Liver (tissue), 9 donors: ENCODE results near the gene IMPA2. TPM values are rescaled to one million over a fixed set of nuclear protein-coding genes. Genes with fewer than 3 reads are reported as not detected.
A peak's percentile ranks its signal among the peaks of the same experiment; 100 is the strongest.

Experiments
- DNase-seq: peaks from one replicate; pipeline ENCODE4 v3.0.0-alpha.2; 2017; ENCODE audit warnings: low spot score
- H3K27ac ChIP-seq, 2 donors: one replicate each; pipeline ENCODE4 v1.7.0; 2013; ENCODE audit warnings: inconsistent platforms in 2 of 2, low read length in 2 of 2, control low read depth in 1 of 2, low read depth in 1 of 2, mild to moderate bottlenecking in 1 of 2
- H3K27me3 ChIP-seq, 4 donors: one replicate each; pipeline versions ENCODE4 v1.6.1 to v1.7.0; 2013; ENCODE audit warnings: low read length in 3 of 4, inconsistent platforms in 1 of 4, mild to moderate bottlenecking in 1 of 4, moderate library complexity in 1 of 4; ENCODE audit not compliant: control insufficient read depth in 4 of 4, insufficient read depth in 4 of 4
- H3K36me3 ChIP-seq, 4 donors: one replicate each; pipeline versions ENCODE4 v1.6.1 to v1.7.0; 2013; ENCODE audit warnings: low read length in 3 of 4, mild to moderate bottlenecking in 3 of 4, low read depth in 1 of 4, moderate library complexity in 1 of 4; ENCODE audit not compliant: control insufficient read depth in 4 of 4, insufficient read depth in 3 of 4
- H3K4me1 ChIP-seq, 4 donors: one replicate each; pipeline versions ENCODE4 v1.6.1 to v1.7.0; 2013; ENCODE audit warnings: low read length in 3 of 4, mild to moderate bottlenecking in 3 of 4, moderate library complexity in 1 of 4; ENCODE audit not compliant: control insufficient read depth in 4 of 4, insufficient read depth in 4 of 4
- H3K4me3 ChIP-seq, 3 donors: one replicate each; pipeline versions ENCODE4 v1.6.1 to v1.7.0; 2013; ENCODE audit warnings: low read length in 3 of 3, control low read depth in 1 of 3, low read depth in 1 of 3, mild to moderate bottlenecking in 1 of 3
- H3K9ac ChIP-seq, 2 donors: one replicate each; pipeline ENCODE4 v1.7.0; 2013; ENCODE audit warnings: low read length in 2 of 2, mild to moderate bottlenecking in 2 of 2, moderate library complexity in 2 of 2, control low read depth in 1 of 2, low read depth in 1 of 2
- H3K9me3 ChIP-seq, 4 donors: one replicate each; pipeline versions ENCODE4 v1.6.1 to v1.7.0; 2013; ENCODE audit warnings: low read length in 3 of 4; ENCODE audit not compliant: control insufficient read depth in 4 of 4
- CTCF ChIP-seq: fragments of 150-350 bp; IDR thresholded peaks from 2 replicates; pipeline ENCODE4 v1.5.1; 2017; ENCODE audit warnings: improper control_type of control experiment, low read depth, low read length; ENCODE audit not compliant: missing input control
- EGR1 ChIP-seq, 2 donors: IDR thresholded peaks; 2 replicates each; pipeline ENCODE4 v1.6.1; 2016 to 2018; ENCODE audit warnings: antibody characterized with exemption in 2 of 2, low read depth in 2 of 2
- FOXA1 ChIP-seq: IDR thresholded peaks from 2 replicates; pipeline ENCODE4 v1.6.1; 2016; ENCODE audit warnings: antibody characterized with exemption
- FOXA2 ChIP-seq: IDR thresholded peaks from 2 replicates; pipeline ENCODE4 v1.6.1; 2016; ENCODE audit warnings: antibody characterized with exemption
- GABPA ChIP-seq, 2 donors: IDR thresholded peaks in 1 of 2; conservative IDR thresholded peaks in 1 of 2; 2 replicates each; pipeline ENCODE4 v1.6.1; 2016; ENCODE audit warnings: antibody characterized with exemption in 2 of 2, mild to moderate bottlenecking in 1 of 2, moderate library complexity in 1 of 2
- HNF4A ChIP-seq, 2 donors: conservative IDR thresholded peaks; 2 replicates each; pipeline ENCODE4 v1.6.1; 2016; ENCODE audit warnings: antibody characterized with exemption in 2 of 2, mild to moderate bottlenecking in 2 of 2
- HNF4G ChIP-seq: IDR thresholded peaks from 2 replicates; pipeline ENCODE4 v1.6.1; 2016; ENCODE audit warnings: antibody characterized with exemption
- JUND ChIP-seq, 2 donors: IDR thresholded peaks; 2 replicates each; pipeline ENCODE4 v1.6.1; 2016; ENCODE audit warnings: antibody characterized with exemption in 2 of 2
- NR2F2 ChIP-seq: IDR thresholded peaks from 2 replicates; pipeline ENCODE4 v1.6.1; 2016; ENCODE audit warnings: antibody characterized with exemption
- RAD21 ChIP-seq, 2 donors: IDR thresholded peaks; 2 replicates each; pipeline ENCODE4 v1.6.1; 2016; ENCODE audit warnings: antibody characterized with exemption in 2 of 2, mild to moderate bottlenecking in 2 of 2
- RXRA ChIP-seq, 2 donors: IDR thresholded peaks; 2 replicates each; pipeline ENCODE4 v1.6.1; 2017 to 2018; ENCODE audit warnings: antibody characterized with exemption in 2 of 2, mild to moderate bottlenecking in 1 of 2
- SP1 ChIP-seq: IDR thresholded peaks from 2 replicates; pipeline ENCODE4 v1.6.1; 2018; ENCODE audit warnings: antibody characterized with exemption, mild to moderate bottlenecking
- TAF1 ChIP-seq: conservative IDR thresholded peaks from 2 replicates; pipeline ENCODE4 v1.6.1; 2016; ENCODE audit warnings: antibody characterized with exemption, mild to moderate bottlenecking
- YY1 ChIP-seq: IDR thresholded peaks from 2 replicates; pipeline ENCODE4 v1.6.1; 2016; ENCODE audit warnings: antibody characterized with exemption, mild to moderate bottlenecking
- WGBS: extraction: QIAGEN DNeasy Blood & Tissue Kit; methylation state at CpG from one replicate; pipeline ENCODE4 v1.1.7; 2013; 5-methylcytosine and 5-hydroxymethylcytosine counted together
- polyA plus RNA-seq, 2 donors: library from polyadenylated mRNA; stranded (reverse) in 1 of 2; unstranded in 1 of 2; fragments of 200-250 nt in 1 of 2; fragments of >200 nt in 1 of 2; fragmentation: Nextera tagmentation in 1 of 2; extraction: Ambion mirVana in 1 of 2; gene quantifications; one replicate each; pipeline versions ENCODE4 v1.2.1 to v1.2.3, GENCODE V29; 2013 to 2015
- total RNA-seq, 2 donors: library from RNA; depleted of rRNA; stranded (reverse); fragments of >200 nt; gene quantifications; one replicate each; pipeline ENCODE4 v1.2.3, GENCODE V29; 2014
- TF ChIP-seq, protein P1 (sequence below): IDR thresholded peaks from 2 replicates; pipeline ENCODE4 v1.6.1; 2016; ENCODE audit warnings: antibody characterized with exemption
- TF ChIP-seq, protein P2 (sequence below): IDR thresholded peaks from 2 replicates; pipeline ENCODE4 v1.6.1; 2016; ENCODE audit warnings: antibody characterized with exemption
- TF ChIP-seq, protein P3 (sequence below): IDR thresholded peaks from 2 replicates; pipeline ENCODE4 v1.6.1; 2016; ENCODE audit warnings: antibody characterized with exemption
- TF ChIP-seq, protein P4 (sequence below): IDR thresholded peaks from 2 replicates; pipeline ENCODE4 v1.6.1; 2016; ENCODE audit warnings: antibody characterized with exemption, mild to moderate bottlenecking
- donor health status: healthy.
- donor health status: healthy.
- donor health status: healthy.
- donor health status: healthy.
- donor health status: healthy.

The IMPA2 gene
- total and polyA plus RNA-seq, 4 donors: 27.5 to 55.8 (median 48.2) TPM

DNA sequence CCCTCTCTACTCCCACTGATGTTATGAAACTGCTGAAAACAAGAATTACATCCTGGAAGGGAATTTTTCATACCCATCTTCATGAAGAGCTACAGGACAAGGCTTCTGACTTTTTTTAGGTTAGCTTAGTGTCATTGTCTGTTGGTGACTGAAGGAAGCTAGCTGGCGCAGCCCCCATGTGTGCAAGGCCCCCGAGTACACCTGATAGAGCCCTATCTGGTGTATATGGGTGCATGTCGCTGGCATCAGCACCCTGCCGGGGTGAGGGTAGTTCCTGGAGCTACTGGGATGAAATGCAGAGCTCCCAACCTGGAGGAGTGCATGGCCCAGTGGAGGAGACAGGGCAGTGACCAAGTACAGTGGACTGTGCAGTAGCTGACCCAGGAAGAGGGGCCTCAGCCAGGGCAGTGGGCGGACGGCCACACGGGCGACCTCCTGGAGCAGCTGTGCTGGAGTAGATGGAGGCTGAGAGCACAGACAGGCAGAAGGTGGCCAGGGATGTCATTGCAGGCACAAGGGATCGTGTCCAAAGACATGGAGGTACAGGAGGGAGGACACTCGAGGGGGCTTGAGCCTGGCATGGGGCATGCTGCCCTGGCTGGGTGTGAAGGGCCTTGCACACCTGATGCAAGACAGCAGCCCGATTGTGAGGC, 12.1 kb downstream of the IMPA2 start:
- H3K27me3 ChIP-seq: no peaks in the 10 kb centered on the region
- peaks cover 0 to 13% (median 6%) of the 10 kb centered on the region in 4 donors for H3K4me1 ChIP-seq
- TF ChIP-seq FOXA1 (no peak), HNF4A (conservative IDR thresholded peaks at IDR 0.05) (no peak), HNF4G (no peak), SP1 (no peak), CTCF (no peak), TAF1 (no peak), FOXA2 (no peak), EGR1 (IDR thresholded peaks at IDR 0.05; ENCODE audit: low read depth in 2 of 2) (no peak), RXRA (IDR thresholded peaks at IDR 0.05) (no peak), JUND (IDR thresholded peaks at IDR 0.05) (no peak), YY1 (no peak), RAD21 (IDR thresholded peaks at IDR 0.05) (no peak)
- TF ChIP-seq, protein P1, sequence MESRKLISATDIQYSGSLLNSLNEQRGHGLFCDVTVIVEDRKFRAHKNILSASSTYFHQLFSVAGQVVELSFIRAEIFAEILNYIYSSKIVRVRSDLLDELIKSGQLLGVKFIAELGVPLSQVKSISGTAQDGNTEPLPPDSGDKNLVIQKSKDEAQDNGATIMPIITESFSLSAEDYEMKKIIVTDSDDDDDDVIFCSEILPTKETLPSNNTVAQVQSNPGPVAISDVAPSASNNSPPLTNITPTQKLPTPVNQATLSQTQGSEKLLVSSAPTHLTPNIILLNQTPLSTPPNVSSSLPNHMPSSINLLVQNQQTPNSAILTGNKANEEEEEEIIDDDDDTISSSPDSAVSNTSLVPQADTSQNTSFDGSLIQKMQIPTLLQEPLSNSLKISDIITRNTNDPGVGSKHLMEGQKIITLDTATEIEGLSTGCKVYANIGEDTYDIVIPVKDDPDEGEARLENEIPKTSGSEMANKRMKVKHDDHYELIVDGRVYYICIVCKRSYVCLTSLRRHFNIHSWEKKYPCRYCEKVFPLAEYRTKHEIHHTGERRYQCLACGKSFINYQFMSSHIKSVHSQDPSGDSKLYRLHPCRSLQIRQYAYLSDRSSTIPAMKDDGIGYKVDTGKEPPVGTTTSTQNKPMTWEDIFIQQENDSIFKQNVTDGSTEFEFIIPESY: no peak
- TF ChIP-seq, protein P2, sequence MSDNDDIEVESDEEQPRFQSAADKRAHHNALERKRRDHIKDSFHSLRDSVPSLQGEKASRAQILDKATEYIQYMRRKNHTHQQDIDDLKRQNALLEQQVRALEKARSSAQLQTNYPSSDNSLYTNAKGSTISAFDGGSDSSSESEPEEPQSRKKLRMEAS: no peak
- TF ChIP-seq, protein P3, sequence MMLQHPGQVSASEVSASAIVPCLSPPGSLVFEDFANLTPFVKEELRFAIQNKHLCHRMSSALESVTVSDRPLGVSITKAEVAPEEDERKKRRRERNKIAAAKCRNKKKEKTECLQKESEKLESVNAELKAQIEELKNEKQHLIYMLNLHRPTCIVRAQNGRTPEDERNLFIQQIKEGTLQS: no peak
- TF ChIP-seq, protein P4, sequence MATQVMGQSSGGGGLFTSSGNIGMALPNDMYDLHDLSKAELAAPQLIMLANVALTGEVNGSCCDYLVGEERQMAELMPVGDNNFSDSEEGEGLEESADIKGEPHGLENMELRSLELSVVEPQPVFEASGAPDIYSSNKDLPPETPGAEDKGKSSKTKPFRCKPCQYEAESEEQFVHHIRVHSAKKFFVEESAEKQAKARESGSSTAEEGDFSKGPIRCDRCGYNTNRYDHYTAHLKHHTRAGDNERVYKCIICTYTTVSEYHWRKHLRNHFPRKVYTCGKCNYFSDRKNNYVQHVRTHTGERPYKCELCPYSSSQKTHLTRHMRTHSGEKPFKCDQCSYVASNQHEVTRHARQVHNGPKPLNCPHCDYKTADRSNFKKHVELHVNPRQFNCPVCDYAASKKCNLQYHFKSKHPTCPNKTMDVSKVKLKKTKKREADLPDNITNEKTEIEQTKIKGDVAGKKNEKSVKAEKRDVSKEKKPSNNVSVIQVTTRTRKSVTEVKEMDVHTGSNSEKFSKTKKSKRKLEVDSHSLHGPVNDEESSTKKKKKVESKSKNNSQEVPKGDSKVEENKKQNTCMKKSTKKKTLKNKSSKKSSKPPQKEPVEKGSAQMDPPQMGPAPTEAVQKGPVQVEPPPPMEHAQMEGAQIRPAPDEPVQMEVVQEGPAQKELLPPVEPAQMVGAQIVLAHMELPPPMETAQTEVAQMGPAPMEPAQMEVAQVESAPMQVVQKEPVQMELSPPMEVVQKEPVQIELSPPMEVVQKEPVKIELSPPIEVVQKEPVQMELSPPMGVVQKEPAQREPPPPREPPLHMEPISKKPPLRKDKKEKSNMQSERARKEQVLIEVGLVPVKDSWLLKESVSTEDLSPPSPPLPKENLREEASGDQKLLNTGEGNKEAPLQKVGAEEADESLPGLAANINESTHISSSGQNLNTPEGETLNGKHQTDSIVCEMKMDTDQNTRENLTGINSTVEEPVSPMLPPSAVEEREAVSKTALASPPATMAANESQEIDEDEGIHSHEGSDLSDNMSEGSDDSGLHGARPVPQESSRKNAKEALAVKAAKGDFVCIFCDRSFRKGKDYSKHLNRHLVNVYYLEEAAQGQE: no peak
- no peak overlapping the region for H3K4me3 ChIP-seq
- H3K9me3 ChIP-seq: no peaks in the 10 kb centered on the region
- no peak overlapping the region for H3K9ac ChIP-seq
- no peak for DNase-seq
- WGBS: 90% methylated on average over 11 of the region's 11 CpGs
- H3K36me3 ChIP-seq: no peaks in the 10 kb centered on the region
- no peak overlapping the region for H3K27ac ChIP-seq

DNA sequence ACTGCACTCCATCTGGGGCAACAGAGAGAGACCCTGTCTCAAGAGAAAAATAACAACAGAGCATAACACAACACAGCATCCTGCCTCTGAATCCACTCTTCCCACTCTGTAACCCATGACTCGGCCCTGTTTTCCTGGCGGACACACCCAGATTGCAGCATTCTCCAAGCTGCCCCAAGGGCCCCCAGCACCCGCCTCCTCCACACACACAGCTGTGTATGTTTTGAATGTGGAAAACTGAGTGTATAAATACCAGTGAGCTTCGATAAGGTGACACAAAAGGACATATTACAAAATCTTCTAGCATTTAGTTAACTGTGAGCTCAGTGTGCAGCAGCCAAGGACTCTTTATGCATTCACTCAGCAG, 13.0 kb downstream of the IMPA2 start:
- 43% methylated on average over 4 of the region's 4 CpGs for WGBS
- H3K9ac ChIP-seq: no peak overlapping the region
- H3K27ac ChIP-seq: peak overlapping the region in 1 of 2 donors; percentile 51
- TF ChIP-seq GABPA (IDR thresholded peaks at IDR 0.05 in 1 of 2, conservative IDR thresholded peaks at IDR 0.05 in 1 of 2) (no peak), NR2F2 (no peak), SP1 (no peak), FOXA1 (no peak), JUND (IDR thresholded peaks at IDR 0.05) (no peak), YY1 (no peak), HNF4G (no peak), HNF4A (conservative IDR thresholded peaks at IDR 0.05) (peak in 1 of 2 donors; percentile 36), RXRA (IDR thresholded peaks at IDR 0.05) (peak in 1 of 2 donors; percentile 64)
- TF ChIP-seq, protein P1: no peak
- TF ChIP-seq, protein P4: no peak
- no peaks in the 10 kb centered on the region for H3K9me3 ChIP-seq
- peaks cover 0 to 14% (median 6%) of the 10 kb centered on the region in 4 donors for H3K4me1 ChIP-seq
- no peaks in the 10 kb centered on the region for H3K27me3 ChIP-seq
- DNase-seq: no peak
- H3K36me3 ChIP-seq: peaks cover 0 to 2% (median 0%) of the 10 kb centered on the region in 4 donors
- H3K4me3 ChIP-seq: no peak overlapping the region
